Stomach (tissue), 4 donors: ENCODE results near the gene ASPDH.

Source experiments
- POLR2A ChIP-seq, 4 donors: fragments of 450-650 bp; IDR thresholded peaks; one replicate each; pipeline ENCODE4 v1.6.1; 2016; ENCODE audit warnings: antibody characterized with exemption in 4 of 4, control low read depth in 2 of 4, mild to moderate bottlenecking in 1 of 4, moderate library complexity in 1 of 4
- TF ChIP-seq, protein P1 (sequence below), 7 experiments: fragments of 450-650 bp in 4 of 7; fragments of 200-600 bp in 3 of 7; sonication (generic) in 3 of 7; IDR thresholded peaks; one replicate each; pipeline ENCODE4 v1.5.1; 2016 to 2019; ENCODE audit warnings: antibody characterized with exemption in 7 of 7, control low read depth in 2 of 7, mild to moderate bottlenecking in 1 of 7

DNA sequence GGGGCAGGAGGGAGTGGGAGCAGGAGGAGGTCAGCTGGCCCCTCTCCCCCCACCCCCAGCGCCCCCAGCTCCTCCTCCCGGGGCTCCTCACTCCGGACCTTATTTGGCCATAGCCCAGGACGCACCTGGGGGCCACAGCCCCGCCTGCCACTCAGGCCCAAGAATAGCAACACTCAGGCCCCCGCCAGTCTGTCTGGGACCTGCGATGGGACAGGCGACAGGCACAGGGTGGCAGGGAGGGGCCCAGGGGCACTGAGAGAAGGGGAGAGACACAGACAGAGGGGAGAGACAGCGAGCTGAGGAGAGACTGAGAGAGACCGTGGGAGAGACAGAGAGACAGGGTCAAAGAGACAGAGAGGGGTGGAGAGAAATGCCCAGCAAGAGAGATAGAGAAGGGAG lies 13.0 kb downstream of the ASPDH start:
- TF ChIP-seq, protein P1, sequence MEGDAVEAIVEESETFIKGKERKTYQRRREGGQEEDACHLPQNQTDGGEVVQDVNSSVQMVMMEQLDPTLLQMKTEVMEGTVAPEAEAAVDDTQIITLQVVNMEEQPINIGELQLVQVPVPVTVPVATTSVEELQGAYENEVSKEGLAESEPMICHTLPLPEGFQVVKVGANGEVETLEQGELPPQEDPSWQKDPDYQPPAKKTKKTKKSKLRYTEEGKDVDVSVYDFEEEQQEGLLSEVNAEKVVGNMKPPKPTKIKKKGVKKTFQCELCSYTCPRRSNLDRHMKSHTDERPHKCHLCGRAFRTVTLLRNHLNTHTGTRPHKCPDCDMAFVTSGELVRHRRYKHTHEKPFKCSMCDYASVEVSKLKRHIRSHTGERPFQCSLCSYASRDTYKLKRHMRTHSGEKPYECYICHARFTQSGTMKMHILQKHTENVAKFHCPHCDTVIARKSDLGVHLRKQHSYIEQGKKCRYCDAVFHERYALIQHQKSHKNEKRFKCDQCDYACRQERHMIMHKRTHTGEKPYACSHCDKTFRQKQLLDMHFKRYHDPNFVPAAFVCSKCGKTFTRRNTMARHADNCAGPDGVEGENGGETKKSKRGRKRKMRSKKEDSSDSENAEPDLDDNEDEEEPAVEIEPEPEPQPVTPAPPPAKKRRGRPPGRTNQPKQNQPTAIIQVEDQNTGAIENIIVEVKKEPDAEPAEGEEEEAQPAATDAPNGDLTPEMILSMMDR (IDR thresholded peaks at IDR 0.05): no peak
- no peak for TF ChIP-seq POLR2A (IDR thresholded peaks at IDR 0.05)
